Measurements from ENCODE around the gene ATP8B1.

GRCh38 chr18:57843386-57843785, 40.3 kb upstream of the ATP8B1 start:
- no peak for TF ChIP-seq HDAC2 (IDR thresholded peaks at IDR 0.05)
- no peak for TF ChIP-seq MYC (IDR thresholded peaks at IDR 0.05; ENCODE audit: borderline replicate concordance, low read length)
- no peak for TF ChIP-seq CTCF (IDR thresholded peaks at IDR 0.05)
- no peak for TF ChIP-seq KDM1A (IDR thresholded peaks at IDR 0.05; ENCODE audit: low read depth)
- TF ChIP-seq POLR2A (IDR thresholded peaks at IDR 0.05; ENCODE audit: low read length) = no peak
- TF ChIP-seq FOSL2 (IDR thresholded peaks at IDR 0.05) = no peak
- TF ChIP-seq FOSL2 (CRISPR knock-in tag; IDR thresholded peaks at IDR 0.05) = no peak
- no peak for TF ChIP-seq ZNF302 (CRISPR knock-in tag; IDR thresholded peaks at IDR 0.05)
- TF ChIP-seq ELK1 (IDR thresholded peaks at IDR 0.05; ENCODE audit: low read depth, low read length) = no peak
- TF ChIP-seq REST (IDR thresholded peaks at IDR 0.05) = no peak
- TF ChIP-seq HOXA7 (CRISPR knock-in tag; IDR thresholded peaks at IDR 0.05) = no peak
- TF ChIP-seq RAD21 (conservative IDR thresholded peaks at IDR 0.05 in 1 of 2, IDR thresholded peaks at IDR 0.05 in 1 of 2) = no peak
- no peak for TF ChIP-seq CHD2 (IDR thresholded peaks at IDR 0.05; ENCODE audit: low read length, partially characterized antibody)

Data from A549 (cell line).